DOHH2 (cell line): Measurements from ENCODE around the gene SPATA33.

ENCODE experiments used
- H3F3A ChIP-seq: fragments of 200-600 bp; sonication (generic), shearing (Covaris generic); 2 replicates; pipeline ENCODE4 v1.6.0; 2016; ENCODE audit warnings: antibody characterized with exemption, mild to moderate bottlenecking; ENCODE audit not compliant: control insufficient read depth, insufficient read depth
- H3K27ac ChIP-seq: fragments of 200-600 bp; sonication (generic); 2 replicates; pipeline ENCODE4 v1.5.1; 2014; ENCODE audit warnings: low read depth, mild to moderate bottlenecking, low read length, moderate library complexity
- H3K27me3 ChIP-seq: fragments of 200-600 bp; sonication (generic); 2 replicates; pipeline ENCODE4 v1.6.1; 2014; ENCODE audit warnings: mild to moderate bottlenecking, low read length, mixed read lengths; ENCODE audit not compliant: control insufficient read depth
- H3K36me3 ChIP-seq: fragments of 200-600 bp; sonication (generic); 2 replicates; pipeline ENCODE4 v1.6.1; 2014; ENCODE audit warnings: mild to moderate bottlenecking, low read length, moderate library complexity, mixed read lengths; ENCODE audit not compliant: control insufficient read depth
- H3K4me1 ChIP-seq: fragments of 200-600 bp; sonication (generic); 2 replicates; pipeline ENCODE4 v1.6.1; 2014; ENCODE audit warnings: mild to moderate bottlenecking, low read length, mixed read lengths; ENCODE audit not compliant: control insufficient read depth
- H3K4me2 ChIP-seq: fragments of 200-600 bp; sonication (generic); 2 replicates; pipeline ENCODE4 v1.6.0; 2014; ENCODE audit warnings: mild to moderate bottlenecking, low read length, moderate library complexity
- H3K4me3 ChIP-seq: fragments of 200-600 bp; sonication (generic); 2 replicates; pipeline ENCODE4 v1.5.1; 2014; ENCODE audit warnings: mild to moderate bottlenecking, low read length, mixed read lengths
- H3K79me2 ChIP-seq: fragments of 200-600 bp; sonication (generic); 2 replicates; pipeline ENCODE4 v1.6.1; 2014; ENCODE audit warnings: mild to moderate bottlenecking, low read length, mixed read lengths; ENCODE audit not compliant: control insufficient read depth
- H3K9me2 ChIP-seq: fragments of 200-600 bp; sonication (generic); replicated peaks from 2 replicates; pipeline ENCODE4 v1.6.1; 2014; ENCODE audit warnings: mild to moderate bottlenecking, low read length, mixed read lengths; ENCODE audit not compliant: control insufficient read depth
- H3K9me3 ChIP-seq: fragments of 200-600 bp; sonication (generic); 2 replicates; pipeline ENCODE4 v1.6.1; 2014; ENCODE audit warnings: antibody characterized with exemption, low read length, mixed read lengths; ENCODE audit not compliant: control insufficient read depth, insufficient read depth
- H4K20me1 ChIP-seq: fragments of 200-600 bp; sonication (generic); 2 replicates; pipeline ENCODE4 v1.6.0; 2014; ENCODE audit warnings: low read depth, mild to moderate bottlenecking, antibody characterized with exemption, low read length, moderate library complexity; ENCODE audit not compliant: control insufficient read depth, insufficient read depth
- CTCF ChIP-seq: fragments of 200-600 bp; sonication (generic); IDR thresholded peaks from one replicate; pipeline ENCODE4 v1.5.1; 2014; ENCODE audit warnings: antibody characterized with exemption, mild to moderate bottlenecking, low read depth, low read length; ENCODE audit not compliant: poor library complexity, severe bottlenecking
- EZH2phosphoT487 ChIP-seq: fragments of 200-600 bp; sonication (generic); IDR thresholded peaks from 2 replicates; pipeline ENCODE4 v1.6.1; 2017; ENCODE audit warnings: borderline replicate concordance, mild to moderate bottlenecking, antibody characterized with exemption, low read length, moderate library complexity, mixed read lengths

SPATA33 gene

DNA sequence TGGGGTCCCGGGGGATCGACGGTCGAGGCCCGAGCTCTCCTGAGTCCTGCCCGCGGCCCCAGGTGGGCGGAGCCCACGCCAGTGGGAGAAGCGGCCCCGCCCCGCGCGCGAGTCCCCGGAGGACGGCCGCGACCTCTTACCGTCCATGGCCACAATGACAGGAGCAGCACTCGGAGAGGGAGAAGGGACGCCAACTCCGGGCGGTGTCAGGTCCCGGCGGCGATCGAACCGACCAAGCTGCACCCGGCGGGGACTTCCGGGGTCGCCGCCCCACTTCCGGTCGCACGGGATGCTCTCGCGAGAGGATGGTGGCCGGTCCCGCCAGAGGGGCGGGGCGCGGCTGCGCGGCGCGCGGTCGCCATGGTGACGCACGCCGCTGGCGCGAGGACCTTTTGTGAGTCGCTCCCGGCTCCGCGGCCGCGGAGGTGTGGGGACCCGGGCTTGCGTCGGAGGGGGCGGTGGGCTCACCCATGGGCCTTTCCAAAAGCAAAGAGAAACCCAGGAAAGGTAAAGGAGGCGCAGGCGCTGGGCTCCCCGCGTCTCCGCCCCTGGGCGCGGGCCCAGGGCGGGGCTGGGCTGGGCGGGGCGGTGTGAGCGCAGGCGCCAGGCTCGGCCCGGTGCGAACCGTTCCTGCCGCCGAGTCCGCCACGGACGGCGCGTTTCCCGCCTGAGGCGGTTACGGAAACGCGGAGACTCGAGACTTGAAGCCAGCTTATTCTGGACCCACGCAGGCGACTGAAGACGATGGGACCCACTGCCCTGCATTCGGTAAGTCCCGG lies at the start of gene SPATA33, which contains the start of gene CHMP1A:
Gene SPATA33, plus strand, starts transcription at position 395 of the 779 bp plus-strand sequence. Its CDS starts 76 bp downstream, at position 471.
Gene CHMP1A, minus strand, starts transcription at position 267 of the 779 bp plus-strand sequence. Its CDS starts 120 bp downstream, at position 147.
- no peaks in the 10 kb centered on the region for H3K27me3 ChIP-seq
- H3K27ac ChIP-seq, result peak within 1 kb of the TSS; percentile 43
- H3K9me3 ChIP-seq, result no peaks in the 10 kb centered on the region
- H3K79me2 ChIP-seq, result peaks cover 70% of the 10 kb centered on the region
- peak within 1 kb of the TSS; percentile 75 for H3K4me2 ChIP-seq
- peaks cover 7% of the 10 kb centered on the region for H4K20me1 ChIP-seq
- no peaks in the 10 kb centered on the region for H3K9me2 ChIP-seq
- no peaks in the 10 kb centered on the region for H3F3A ChIP-seq
- H3K36me3 ChIP-seq, result peaks cover 31% of the 10 kb centered on the region
- TF ChIP-seq CTCF, result no peak
- no peak for TF ChIP-seq EZH2phosphoT487
- peak within 1 kb of the TSS; percentile 84 for H3K4me3 ChIP-seq
- H3K4me1 ChIP-seq, result peaks cover 20% of the 10 kb centered on the region

GRCh38 chr16:89607937-89608740 lies 49.5 kb upstream of the SPATA33 start:
- no peaks in the 10 kb centered on the region for H3K4me1 ChIP-seq
- no peak overlapping the region for H3K4me2 ChIP-seq
- H4K20me1 ChIP-seq, result 0 out of 2 replicates have a peak, but pooled peaks cover 5% of the 10 kb centered on the region
- H3K9me2 ChIP-seq, result no peaks in the 10 kb centered on the region
- H3K4me3 ChIP-seq, result no peak overlapping the region
- H3K79me2 ChIP-seq, result no peaks in the 10 kb centered on the region
- TF ChIP-seq EZH2phosphoT487, result no peak
- no peak for TF ChIP-seq CTCF
- H3K36me3 ChIP-seq, result no peaks in the 10 kb centered on the region
- no peaks in the 10 kb centered on the region for H3K27me3 ChIP-seq
- no peak overlapping the region for H3K27ac ChIP-seq
- no peaks in the 10 kb centered on the region for H3K9me3 ChIP-seq
- no peaks in the 10 kb centered on the region for H3F3A ChIP-seq

DNA sequence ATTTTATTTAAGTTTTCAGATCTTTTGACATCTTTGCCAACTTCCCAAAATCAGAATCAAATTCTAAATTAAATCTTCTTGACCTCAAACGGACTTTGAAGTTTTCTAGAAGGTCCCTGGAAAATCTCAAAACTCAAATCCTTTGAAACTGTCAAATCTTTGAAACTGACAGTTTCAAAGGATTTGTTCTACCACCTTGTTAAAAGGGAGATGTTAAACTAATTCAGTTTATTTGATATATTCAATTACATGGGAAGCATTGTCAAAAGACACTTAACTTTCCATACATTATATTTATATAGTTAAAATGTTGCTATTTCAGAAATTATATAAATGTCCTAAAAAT lies 47.6 kb upstream of the SPATA33 start:
- Histone ChIP-seq H4K20me1 (0 out of 2 replicates have a peak, but pooled peaks cover 5% of the 10 kb centered on the region), H3K9me3 (no peaks in the 10 kb centered on the region), H3F3A (no peaks in the 10 kb centered on the region), H3K27ac (no peak overlapping the region), H3K4me2 (no peak overlapping the region), H3K27me3 (no peaks in the 10 kb centered on the region), H3K79me2 (no peaks in the 10 kb centered on the region), H3K4me3 (no peak overlapping the region), H3K4me1 (no peaks in the 10 kb centered on the region), H3K9me2 (no peaks in the 10 kb centered on the region), H3K36me3 (no peaks in the 10 kb centered on the region)
- TF ChIP-seq EZH2phosphoT487, result no peak
- no peak for TF ChIP-seq CTCF
